HG02973 (cell line): ENCODE measurements around the gene MEIS1.

Source experiments
- ATAC-seq: cut with Tn5 transposase; IDR thresholded peaks from one replicate; pipeline ENCODE4 v1.9.1; 2021; ENCODE audit warnings: moderate library complexity; ENCODE audit not compliant: unreplicated experiment

MEIS1 gene

GRCh38 chr2:66561645-66562303, 126.8 kb downstream of the MEIS1 start:
- no peak for ATAC-seq

GRCh38 chr2:66562304-66562685, 127.4 kb downstream of the MEIS1 start:
- no peak for ATAC-seq

GRCh38 chr2:66563473-66563872, 128.5 kb downstream of the MEIS1 start:
- no peak for ATAC-seq

GRCh38 chr2:66565291-66565690, 130.4 kb downstream of the MEIS1 start:
- no peak for ATAC-seq

DNA sequence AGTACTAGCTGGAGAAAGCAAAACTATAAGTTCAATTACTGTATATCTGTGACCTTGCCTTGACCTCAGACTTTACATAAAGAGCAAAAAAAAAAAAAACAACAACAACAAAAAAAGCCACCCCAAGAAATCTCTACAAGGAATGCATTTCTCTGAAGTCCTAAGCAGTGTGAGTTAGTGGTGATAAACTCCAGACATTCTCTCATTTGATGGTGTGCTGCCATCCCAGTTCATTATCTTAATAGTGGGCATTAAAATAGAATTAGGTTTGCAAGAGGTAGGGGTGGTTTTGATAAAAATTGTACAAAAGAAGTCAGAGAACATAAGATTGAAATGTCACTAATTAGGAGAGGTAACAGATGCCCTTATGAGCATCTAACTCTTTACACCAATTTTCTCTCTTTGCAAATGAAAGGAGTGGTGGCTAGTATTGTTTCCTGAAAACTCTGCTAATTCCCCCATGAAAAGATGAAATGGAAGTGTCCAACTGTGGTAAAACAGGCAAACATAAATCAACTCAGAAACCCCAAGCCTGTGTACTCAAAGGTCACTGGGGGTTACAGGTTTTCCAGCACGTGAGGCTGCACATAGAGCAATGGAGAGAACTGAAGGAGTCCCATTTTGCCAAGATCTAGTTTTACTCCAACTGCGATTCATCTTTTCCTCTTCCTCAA, 131.9 kb downstream of the MEIS1 start:
- ATAC-seq = no peak

DNA sequence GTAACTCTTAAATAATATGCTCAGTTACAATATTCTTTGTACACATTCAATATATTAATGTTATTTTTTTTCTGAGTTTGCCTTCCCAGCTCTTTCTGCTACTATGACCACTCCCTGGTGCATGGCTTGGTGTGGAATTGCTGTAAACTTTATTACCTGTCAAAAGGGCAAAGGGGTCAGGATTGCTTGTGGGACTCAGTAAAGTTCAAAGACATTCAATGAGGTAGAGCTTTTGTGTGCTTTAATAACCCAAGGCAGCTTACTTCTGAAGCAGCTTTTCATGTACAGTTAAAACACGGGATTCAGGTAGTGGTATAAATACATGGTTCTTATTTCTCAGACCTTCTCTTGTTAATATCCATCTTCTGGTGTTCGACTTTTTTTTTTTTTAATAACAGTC, 132.8 kb downstream of the MEIS1 start:
- no peak for ATAC-seq

- no peak for ATAC-seq
Measured at GRCh38 chr2:66568650-66569300, 133.8 kb downstream of the MEIS1 start.

DNA sequence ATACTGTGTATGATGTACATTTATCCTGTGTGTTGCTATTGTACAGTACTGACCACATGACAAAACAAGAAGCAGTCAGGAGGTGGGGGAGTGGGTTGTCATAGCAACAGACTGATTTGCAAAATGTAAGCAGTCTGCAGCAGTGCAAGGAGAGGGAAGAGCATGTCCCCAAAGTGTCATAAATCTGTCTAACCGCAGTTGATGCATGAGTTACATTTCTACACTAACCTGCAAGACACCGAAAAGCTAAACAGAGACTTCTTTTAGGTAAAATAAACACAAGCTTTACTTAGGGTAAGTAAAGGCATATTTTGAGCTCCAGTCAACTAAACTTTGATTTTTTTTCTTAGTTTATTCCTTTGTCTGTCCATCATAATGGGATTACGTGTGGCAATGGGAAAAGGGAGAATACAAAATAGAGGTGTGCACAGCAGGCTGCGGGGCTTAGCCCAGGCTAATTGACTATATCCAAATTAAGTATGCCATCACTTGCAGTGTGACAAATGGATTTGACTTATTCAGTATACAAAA, 134.5 kb downstream of the MEIS1 start:
- ATAC-seq = no peak

DNA sequence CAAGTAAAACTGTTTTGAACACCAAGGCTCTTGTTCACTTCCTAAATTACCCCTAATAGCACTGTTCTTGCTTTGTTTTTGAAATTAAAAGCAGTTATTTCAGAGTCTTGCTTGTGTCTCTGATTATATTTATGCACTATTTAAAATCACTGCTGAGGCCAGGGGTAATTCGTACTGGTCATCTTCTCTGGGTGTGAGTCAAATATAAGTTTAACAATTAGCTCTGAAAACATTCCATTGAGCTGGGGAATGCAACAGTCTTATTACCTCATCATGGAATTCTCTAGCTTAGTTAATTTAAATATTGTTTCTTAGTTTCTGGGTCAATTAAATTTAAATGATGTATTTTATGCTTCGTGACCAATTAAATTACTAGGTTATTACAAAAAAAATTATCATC, 135.0 kb downstream of the MEIS1 start:
- no peak for ATAC-seq

- no peak for ATAC-seq
Measured at GRCh38 chr2:66570471-66570870, 135.5 kb downstream of the MEIS1 start.

DNA sequence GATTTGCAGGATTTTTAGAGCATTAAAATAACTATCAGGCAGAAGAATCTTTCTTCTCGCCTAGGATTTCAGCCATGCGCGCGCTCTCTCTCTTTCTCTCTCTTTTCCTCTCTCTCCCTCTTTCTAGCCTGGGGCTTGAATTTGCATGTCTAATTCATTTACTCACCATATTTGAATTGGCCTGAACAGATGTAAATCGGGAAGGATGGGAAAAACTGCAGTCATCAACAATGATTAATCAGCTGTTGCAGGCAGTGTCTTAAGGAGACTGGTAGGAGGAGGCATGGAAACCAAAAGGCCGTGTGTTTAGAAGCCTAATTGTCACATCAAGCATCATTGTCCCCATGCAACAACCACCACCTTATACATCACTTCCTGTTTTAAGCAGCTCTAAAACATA, 137.0 kb downstream of the MEIS1 start:
- ATAC-seq = no peak

- no peak for ATAC-seq
Measured at GRCh38 chr2:66572391-66572790, 137.5 kb downstream of the MEIS1 start.

GRCh38 chr2:66573416-66573815, 138.5 kb downstream of the MEIS1 start:
- ATAC-seq = no peak

DNA sequence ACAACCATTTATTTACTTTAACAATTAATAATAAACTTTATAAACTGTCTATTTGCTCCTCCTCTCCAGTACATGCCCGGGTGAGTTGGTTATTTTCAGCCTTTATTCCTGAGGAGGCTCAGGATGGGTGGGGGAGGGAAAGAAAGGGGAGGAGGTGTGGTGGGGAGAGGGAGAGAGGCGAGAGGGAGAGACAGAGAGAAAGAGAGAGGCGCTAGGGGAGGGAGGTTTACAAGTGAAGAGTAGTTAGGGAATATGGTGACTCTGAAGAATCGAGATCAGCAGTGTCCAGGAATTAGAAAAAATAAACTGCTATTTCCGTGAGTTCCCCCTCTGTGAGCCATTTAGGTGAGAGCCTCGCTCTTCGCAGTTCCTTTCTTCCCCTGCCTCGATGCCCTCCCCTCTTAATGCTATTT, 138.9 kb downstream of the MEIS1 start:
- no peak for ATAC-seq

DNA sequence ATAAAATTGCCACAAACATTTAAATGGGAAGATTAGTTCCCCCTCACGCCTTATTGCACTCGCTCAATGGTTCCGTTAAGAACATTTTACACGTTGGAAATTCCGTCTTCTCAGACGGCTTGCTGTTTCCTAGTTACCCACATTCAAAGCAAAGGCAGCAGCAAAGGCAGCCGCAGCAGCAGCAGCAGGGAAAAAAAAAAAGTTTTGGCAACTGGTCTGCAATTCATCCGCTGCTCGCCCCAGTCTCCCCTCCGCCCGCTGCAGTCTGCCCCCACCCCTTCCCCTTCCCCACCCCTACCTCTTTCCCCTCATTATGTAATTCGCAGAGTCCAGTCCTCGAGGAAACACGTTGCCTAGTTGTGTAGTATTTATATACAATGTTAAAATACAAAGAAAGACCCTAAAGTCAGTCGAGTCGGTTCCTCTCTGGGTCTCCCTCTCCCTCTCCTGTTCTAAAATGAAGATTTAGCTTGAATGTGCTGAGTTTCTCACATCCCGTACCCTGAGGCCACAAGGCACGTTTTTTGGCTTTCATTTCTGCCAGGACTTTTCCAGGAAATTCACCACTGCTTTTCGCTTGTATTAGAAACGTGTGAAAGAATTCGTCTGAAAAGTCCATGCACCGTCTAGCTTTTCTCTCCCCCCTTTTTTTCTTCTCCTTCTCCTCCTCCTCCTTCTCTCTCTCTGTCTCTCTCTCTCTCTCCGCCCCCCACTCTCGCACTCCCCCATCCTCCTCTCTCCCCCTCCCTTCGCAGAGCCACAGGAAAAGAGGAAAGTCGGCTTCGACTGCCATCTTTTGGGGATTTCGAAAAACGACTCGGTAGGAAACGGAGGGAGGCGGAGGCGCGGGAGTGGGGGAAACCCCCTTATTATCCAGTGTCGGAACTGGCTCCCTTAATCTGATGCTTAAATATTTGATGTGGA, 140.0 kb downstream of the MEIS1 start:
- no peak for ATAC-seq

GRCh38 chr2:66575625-66576310, 140.8 kb downstream of the MEIS1 start:
- no peak for ATAC-seq

GRCh38 chr2:66576311-66576560, 141.3 kb downstream of the MEIS1 start:
- ATAC-seq = no peak

DNA sequence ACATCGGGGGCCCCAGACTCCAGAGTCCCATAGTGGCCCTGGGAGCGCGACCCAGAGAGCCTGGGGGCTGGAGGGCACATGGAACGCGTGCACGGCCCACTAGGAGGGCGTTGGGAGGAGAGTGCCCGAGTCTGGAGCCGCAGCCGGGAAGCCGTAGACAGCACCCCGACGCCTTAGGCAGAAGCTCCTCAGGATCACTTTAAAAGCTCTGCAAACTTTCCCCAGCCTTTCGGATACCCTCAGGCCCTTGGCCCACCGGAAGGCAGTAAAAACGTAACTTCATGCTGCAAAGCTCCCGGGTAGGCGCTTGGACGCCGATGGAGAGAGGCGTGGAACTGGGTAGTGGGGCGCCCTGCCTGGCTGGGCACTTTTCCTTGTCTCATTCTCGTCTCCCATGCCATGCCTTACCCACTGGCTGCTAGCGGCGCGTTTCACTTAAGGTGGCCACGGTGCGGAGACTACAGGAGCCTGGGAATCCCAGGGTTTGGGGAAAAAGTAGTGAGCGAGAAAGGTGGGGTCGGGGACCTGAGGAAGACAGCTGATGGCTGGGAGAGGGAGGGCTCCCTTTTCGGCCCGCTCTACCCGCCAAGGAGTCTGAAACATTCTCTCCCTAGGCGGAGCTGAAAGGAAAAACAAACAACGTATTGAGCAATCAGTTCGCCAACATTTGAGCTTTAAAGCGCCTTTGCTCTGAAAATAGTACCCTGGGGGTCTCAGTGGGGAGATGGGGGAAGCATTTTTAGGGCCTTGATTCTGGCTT, 141.8 kb downstream of the MEIS1 start:
- ATAC-seq = no peak

DNA sequence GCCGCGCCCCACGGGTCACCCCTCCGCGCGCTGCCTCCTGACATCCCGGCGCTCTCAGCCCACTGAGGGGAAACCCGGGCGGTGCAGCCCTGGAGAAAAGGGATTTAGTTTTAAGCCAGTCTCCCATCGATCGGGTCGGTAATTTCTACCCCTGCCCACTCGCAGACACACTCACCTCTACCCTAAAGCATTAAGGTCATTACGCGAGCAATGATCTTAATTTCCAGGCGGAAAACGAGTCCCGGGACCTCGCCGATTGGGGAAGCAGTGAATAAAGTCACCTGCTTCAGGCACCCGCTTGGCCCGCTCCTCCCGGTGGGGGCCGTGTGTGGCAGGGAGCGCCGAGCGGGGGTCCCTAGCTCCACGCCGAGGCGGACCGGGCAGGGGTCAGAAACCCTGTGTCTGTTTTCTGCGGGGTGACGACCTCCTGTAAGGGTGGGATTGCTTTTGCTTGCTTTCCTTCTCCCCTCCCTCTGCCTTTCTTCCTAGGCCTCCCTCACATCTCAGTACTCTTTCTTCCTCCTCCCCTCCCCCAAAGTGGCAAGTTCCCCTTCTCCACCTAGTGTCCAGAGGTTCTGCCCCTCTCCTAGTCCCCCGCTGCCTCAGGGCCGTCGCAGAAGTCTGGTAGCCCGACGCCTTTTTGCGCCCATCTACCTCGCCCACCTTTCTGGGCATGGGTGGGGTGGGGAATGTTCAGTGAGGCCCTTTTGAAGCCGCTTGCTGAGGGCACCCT, 142.6 kb downstream of the MEIS1 start:
- ATAC-seq = no peak
